HG03442 (cell line): Measurements from ENCODE around the gene ST6GALNAC4.
A peak's percentile ranks its signal among the peaks of the same experiment; 100 is the strongest.

ENCODE experiments used
- ATAC-seq: cut with Tn5 transposase; IDR thresholded peaks from one replicate; pipeline ENCODE4 v1.9.1; 2021; ENCODE audit warnings: mild to moderate bottlenecking, moderate library complexity; ENCODE audit not compliant: unreplicated experiment

Gene ST6GALNAC4

DNA sequence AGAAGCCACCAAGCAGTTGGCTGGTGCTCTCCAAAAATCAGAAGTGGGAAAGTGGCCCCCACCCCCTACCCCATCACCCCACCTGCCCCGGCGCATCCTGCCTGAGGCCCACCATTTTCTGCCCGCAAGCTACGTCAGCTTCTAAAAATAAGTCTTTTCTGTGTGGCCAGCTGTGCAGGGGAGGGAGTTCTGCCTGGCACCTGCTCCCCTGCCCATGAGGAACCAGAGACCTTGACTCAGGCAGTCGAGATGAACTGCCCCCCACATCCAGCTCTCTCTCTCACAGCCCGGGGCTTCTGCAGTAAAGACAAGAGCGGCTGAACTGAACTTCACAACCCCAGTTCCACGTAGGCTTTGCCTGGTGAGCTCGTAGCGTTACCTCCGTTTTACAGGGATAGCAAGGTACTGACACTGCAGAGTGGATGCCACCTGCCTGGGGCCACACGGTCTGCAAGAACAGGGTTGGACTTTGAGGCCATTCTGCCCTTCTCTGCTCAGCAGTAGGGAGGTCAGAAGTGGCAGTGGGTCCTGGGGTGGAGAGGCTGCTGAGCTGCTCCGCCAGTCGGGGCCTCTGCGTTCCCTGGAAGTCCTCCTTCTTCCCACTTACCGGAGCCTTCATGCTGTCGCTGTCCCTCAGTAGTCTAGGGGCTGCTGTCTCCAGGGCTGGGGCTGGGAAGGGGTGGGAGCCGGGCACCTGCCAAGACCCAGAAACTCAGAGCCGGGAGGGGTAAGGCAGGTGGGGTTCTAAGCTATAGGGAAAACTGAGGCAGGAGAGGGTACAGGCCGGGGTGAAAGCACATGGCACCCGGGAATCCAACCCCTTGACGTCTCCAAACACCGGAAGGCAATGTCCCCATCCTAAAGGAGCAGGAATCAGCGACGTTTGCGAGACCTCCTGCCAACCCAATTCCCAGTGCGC lies 781 bp downstream of the ST6GALNAC4 start:
- ATAC-seq, result no peak

- ATAC-seq, result no peak
Observed at GRCh38 chr9:127915325-127915752, 1.5 kb downstream of the ST6GALNAC4 start.

DNA sequence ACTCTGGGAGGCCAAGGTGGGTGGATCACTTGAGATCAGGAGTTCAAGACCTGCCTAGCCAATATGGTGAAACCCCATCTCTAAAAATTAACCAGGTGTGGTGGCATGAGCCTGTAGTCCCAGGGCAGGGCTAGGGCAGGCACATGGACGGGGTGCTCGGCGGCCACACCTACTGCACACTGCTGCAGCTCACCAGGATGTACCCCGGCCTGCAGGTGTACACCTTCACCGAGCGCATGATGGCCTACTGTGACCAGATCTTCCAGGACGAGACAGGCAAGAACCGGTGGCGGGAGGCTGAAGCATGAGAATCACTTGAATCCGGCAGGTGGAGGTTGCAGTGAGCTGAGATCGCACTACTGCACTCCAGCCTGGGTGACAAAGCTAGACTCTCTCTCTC lies 3.2 kb downstream of the ST6GALNAC4 start:
- no peak for ATAC-seq

DNA sequence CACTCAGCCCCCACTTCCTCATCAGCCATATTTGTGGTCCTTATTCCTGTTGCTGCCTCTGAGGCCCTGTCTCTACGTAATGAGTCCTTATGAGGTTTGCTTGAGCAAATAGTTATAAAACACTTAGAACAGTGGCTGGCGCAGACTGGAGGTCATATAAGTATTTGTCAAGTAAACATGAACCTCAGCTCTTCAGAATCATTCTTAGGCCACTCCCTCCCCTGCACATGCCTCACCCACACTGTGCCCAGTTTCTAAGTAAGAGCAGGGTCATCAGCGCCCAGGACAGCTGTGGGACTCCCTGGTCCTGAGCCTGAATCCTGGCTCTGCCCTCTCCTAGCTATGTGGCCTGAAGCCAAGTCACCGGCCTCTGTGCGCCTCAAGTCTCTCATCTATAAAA lies 4.0 kb downstream of the ST6GALNAC4 start:
- no peak for ATAC-seq

DNA sequence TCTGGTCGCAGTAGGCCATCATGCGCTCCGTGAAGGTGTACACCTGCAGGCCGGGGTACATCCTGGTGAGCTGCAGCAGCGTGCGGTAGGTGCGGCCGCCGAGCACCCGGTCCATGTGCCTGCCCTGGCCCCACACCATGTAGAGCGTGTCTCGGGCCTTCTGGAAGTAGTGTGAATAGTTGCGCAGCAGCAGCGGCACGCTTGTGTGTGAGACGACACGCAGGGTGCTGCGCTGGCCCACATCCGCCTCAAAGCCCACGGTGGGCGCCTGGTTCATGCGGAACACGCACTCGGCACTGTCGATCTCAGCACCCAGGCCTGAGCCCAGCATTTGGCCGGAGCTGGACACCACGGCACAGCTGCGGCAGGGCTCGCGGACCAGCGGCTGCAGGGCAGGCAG lies 4.5 kb downstream of the ST6GALNAC4 start:
- ATAC-seq, result no peak

DNA sequence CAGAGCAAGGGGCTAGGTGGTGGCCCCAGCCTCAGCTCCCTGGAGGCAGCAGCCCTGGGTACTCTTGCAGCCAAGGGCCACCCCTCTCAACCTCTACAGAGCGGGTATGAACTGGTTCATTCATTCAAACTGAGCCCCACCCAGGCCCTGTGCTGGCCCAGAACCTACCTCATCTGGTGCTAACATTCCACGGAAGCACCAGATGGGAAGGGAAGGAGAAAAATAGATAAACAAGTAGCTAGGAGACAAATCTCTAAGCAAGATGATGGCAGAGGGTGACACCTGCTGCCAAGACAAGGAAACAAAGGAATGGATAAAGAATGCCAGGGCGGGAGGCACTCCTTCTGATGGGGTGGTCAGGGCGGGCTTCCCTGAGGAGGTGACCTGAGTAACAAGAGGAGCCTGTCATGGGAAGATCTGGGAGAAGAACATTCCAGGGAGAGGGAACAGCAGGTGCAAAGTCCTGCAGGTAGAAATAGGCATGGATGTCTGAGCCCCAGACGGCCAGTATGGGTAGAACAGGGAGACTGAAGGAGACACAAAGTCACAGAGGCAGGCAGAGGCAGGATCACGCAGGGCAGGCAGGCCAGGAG lies 6.1 kb downstream of the ST6GALNAC4 start:
- no peak for ATAC-seq

DNA sequence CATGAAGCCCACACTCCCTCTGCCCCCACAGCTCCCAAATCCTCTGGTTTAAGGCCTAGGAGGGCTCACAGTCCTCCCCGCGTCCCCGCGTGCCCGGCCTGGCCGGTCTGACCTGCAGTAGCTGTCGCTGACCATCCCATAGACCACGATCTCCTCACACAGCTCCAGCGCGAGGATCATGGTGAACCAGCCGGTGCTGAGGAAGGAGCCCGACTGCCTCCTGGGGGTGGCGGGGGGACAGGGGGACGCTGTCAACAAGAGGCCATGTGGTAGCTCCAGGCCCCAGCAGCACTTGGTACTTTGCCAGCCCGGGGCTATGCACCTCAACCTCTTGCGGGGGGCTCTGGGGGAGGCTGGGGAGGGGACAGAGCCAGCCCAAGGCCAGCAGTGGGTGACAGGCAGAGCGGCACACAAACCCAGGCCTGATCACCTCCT lies 7.0 kb downstream of the ST6GALNAC4 start:
- no peak for ATAC-seq

GRCh38 chr9:127908660-127908926 lies 8.2 kb downstream of the ST6GALNAC4 start:
- no peak for ATAC-seq

DNA sequence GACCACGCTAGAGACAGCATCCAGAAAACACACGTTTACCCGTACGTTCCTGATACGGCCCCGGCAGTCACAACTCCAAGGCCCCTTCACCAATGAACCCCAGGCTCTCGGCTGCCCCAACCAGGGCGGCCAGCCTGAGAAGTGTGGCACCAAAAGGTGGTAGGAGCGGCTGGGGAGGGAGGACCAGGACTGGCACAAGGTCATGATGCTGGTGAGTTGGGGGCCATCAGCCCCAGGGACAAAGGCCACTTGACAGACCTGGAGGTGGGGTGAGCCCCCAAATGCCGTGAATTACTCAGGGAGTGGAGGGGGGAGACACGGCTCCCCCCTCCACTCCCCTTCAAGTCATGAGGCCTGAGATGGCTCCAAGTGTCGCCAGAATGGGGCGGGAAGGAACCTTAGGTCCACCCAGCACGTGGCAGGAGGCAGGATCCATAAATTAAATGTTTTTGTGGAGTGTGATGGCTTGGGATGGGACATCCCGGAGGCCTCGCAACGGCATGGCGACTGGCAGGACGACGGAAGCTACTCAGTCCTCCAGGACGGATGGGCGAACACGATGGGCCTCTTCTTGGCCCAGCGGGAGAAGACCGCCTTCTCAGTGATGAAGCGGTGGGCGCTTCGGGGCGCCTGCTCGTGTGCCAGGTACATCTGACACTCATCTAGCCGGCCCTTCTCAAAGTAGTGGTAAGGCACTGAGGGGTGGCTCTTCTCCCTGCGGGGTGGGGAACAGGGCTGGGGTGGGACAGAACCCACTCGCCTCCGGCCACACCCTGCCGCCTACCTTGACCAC lies 8.8 kb downstream of the ST6GALNAC4 start:
- ATAC-seq, result no peak

- no peak for ATAC-seq
Observed at GRCh38 chr9:127905788-127906191, 11.1 kb downstream of the ST6GALNAC4 start.

GRCh38 chr9:127905004-127905728 lies 11.7 kb downstream of the ST6GALNAC4 start:
- no peak for ATAC-seq

- ATAC-seq, result no peak
Observed at GRCh38 chr9:127904561-127905003, 12.3 kb downstream of the ST6GALNAC4 start.

GRCh38 chr9:127903557-127904475 lies 13.0 kb downstream of the ST6GALNAC4 start:
- ATAC-seq, result no peak

DNA sequence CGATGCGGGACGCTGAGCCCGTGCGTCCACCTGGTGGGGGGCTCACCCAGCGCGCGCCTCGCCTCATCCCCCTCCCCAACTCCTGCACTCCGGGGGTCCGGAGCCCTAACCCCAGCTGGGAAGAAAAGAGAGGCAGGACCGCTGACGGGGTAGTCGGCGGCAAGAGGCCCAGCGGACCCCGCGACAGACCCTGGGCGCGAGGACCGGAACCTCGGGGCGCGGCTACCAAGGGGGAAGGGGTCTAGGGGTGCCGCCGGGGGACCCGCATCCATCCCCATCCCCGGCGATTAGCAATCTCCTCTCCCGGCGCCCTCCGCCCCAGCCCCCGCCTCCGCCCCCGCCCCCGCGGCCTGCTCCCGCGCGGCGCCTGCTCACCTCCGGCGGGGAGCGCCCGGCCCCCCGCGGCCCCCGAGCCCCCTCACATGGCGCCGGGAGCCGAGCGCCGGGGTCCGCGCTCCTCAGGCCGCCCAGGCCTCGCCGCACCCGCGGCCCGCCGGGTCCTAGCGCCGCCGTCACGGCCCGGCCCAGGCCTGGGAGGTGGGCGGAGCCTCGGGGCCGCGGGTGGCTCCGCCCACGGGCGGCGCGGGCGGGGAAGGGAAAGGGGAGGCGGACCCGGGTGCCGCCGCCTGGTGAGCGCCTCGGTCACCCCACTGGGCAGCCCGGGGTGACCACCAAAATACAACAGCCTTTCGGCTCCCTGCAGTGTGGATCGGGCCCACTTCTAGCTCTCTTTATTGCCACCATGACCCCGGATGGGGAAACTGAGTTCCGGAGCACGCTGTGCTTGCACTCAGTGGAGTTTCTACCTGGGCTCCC lies 17.5 kb downstream of the ST6GALNAC4 start, which contains the start of gene ST6GALNAC6:
TSS of gene ST6GALNAC6 (minus strand) at position 476 of the 816 bp plus-strand sequence. CDS start 1,622 bp downstream, outside the sequence.
- peak; percentile 54 for ATAC-seq

GRCh38 chr9:127898433-127899127 lies 18.3 kb downstream of the ST6GALNAC4 start:
- ATAC-seq, result peak; percentile 4

DNA sequence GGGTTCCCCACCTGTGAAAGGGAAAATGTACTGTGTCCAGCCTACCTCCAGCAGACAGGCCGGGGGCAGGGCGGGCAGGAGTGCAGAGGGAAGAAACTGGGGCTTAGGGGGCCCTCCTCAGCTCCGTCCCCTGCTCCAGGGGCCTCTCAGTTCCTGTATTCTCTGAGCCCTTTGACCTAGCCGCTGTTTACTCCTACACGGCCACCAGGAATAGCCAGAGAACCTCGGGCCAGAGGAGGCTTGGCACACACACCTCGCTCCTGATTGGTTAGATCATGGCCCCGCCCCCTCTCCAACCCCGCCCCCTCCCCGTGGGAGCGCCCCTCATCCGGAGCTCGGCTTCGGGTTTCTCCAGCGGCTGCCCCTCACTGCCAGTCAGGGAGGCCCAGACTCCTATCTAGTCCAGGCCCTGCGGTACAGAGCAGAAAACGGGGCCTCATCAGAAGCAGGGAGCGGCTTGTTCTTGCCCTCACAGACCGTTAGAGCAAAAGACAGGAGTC lies 19.6 kb downstream of the ST6GALNAC4 start:
- ATAC-seq, result no peak

DNA sequence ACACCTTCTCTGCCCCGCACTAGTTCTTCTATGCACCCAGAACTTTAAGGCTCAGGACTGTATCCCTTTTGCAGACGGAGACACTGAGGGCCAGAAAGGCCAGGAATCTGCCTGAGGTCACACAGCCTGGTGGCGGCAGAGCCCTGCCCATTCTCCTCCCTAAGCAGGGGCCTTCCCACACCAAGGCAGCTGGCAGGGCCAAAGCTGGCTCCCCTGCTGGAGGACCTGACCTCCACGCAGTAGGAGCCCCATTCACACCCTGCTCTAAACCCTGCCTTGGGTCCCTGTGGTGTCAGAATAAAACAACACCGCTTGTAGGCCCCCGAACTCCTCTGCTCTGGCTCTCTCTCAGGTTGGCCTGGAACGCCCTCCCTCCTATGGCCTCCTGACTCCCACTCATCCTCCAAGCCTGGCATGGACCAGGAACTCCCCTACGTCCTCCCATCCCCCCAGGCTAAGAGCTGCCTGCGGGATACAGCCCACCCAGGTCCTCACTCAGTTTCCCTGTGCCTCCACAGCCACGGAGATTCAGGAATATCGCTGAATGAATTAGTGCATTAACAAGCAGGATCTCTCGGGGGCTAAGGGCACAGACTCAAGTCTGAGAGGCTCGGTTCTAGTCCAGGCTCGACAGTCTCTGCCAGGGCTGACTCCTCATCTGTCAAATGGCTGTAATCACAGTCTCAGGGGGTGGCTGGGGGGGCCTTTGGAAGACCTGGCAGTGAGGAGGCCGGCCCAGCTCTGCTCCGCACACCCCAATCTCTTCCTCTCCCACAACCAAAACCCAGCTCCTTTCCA lies 20.2 kb downstream of the ST6GALNAC4 start:
- no peak for ATAC-seq
